ENCODE data around the gene CIRBP. TPM values are rescaled to one million over a fixed set of nuclear protein-coding genes. Genes with fewer than 3 reads are reported as not detected.

The CIRBP gene
- total RNA-seq, 1 donor from 2014 or later = 184 TPM

GRCh38 chr19:1255186-1256161 is 13.7 kb upstream of the CIRBP start:
- Mint-ChIP-seq H3K27me3 (ENCODE audit: low read depth, unreplicated experiment) (no peaks in the 10 kb centered on the region), H3K36me3 (ENCODE audit: low read depth, unreplicated experiment) (peaks cover 6% of the 10 kb centered on the region), H3K9me3 (ENCODE audit: unreplicated experiment) (no peaks in the 10 kb centered on the region), H3K4me3 (ENCODE audit: unreplicated experiment) (no peak overlapping the region), H3K4me1 (ENCODE audit: low read depth, unreplicated experiment) (peaks cover 16% of the 10 kb centered on the region), H3K27ac (ENCODE audit: unreplicated experiment) (peak overlapping the region; percentile 69)
- peak overlapping the region; percentile 100 for H3K4me2 ChIP-seq (ENCODE audit: low read length)
- H3K9ac ChIP-seq (ENCODE audit: low read length) = peak overlapping the region; percentile 39
- peaks cover 61% of the 10 kb centered on the region for H3K4me1 ChIP-seq (ENCODE audit: insufficient read depth, low read length)
- FAIRE-seq (no peak), DNase-seq (ENCODE audit: low read depth) (no peak)
- TF ChIP-seq EZH2 (IDR thresholded peaks at IDR 0.05; ENCODE audit: insufficient read depth, low read length) = no peak
- TF ChIP-seq CTCF (IDR thresholded peaks at IDR 0.05; ENCODE audit: insufficient read depth, low read depth, low read length) = no peak
- no peak overlapping the region for H2AFZ ChIP-seq (ENCODE audit: low read depth, low read length)
- H4K20me1 ChIP-seq (ENCODE audit: insufficient read depth, low read length) = peaks cover 82% of the 10 kb centered on the region
- H3K27me3 ChIP-seq (ENCODE audit: insufficient read depth, low read length) = no peaks in the 10 kb centered on the region
- H3K79me2 ChIP-seq (ENCODE audit: insufficient read depth, low read length) = peaks cover 67% of the 10 kb centered on the region
- no peaks in the 10 kb centered on the region for H3K9me3 ChIP-seq (ENCODE audit: insufficient read depth, low read depth, low read length)
- H3K4me3 ChIP-seq (ENCODE audit: insufficient read depth, low read depth, low read length) = no peak overlapping the region
- peak overlapping the region; percentile 89 for H3K27ac ChIP-seq (ENCODE audit: low read depth, low read length)
- peaks cover 24% of the 10 kb centered on the region for H3K36me3 ChIP-seq (ENCODE audit: insufficient read depth, low read length)

GRCh38 chr19:1256646-1257474 is 12.3 kb upstream of the CIRBP start:
- no peaks in the 10 kb centered on the region for H3K27me3 ChIP-seq (ENCODE audit: insufficient read depth, low read length)
- peak overlapping the region; percentile 26 for H3K4me2 ChIP-seq (ENCODE audit: low read length)
- peaks cover 71% of the 10 kb centered on the region for H4K20me1 ChIP-seq (ENCODE audit: insufficient read depth, low read length)
- DNase-seq (ENCODE audit: low read depth) = no peak
- Mint-ChIP-seq H3K9me3 (ENCODE audit: unreplicated experiment) (no peaks in the 10 kb centered on the region), H3K4me3 (ENCODE audit: unreplicated experiment) (peak overlapping the region; percentile 66), H3K27ac (ENCODE audit: unreplicated experiment) (peak overlapping the region; percentile 64), H3K4me1 (ENCODE audit: low read depth, unreplicated experiment) (peaks cover 21% of the 10 kb centered on the region), H3K36me3 (ENCODE audit: low read depth, unreplicated experiment) (peaks cover 6% of the 10 kb centered on the region), H3K27me3 (ENCODE audit: low read depth, unreplicated experiment) (no peaks in the 10 kb centered on the region)
- peaks cover 22% of the 10 kb centered on the region for H3K36me3 ChIP-seq (ENCODE audit: insufficient read depth, low read length)
- H3K9ac ChIP-seq (ENCODE audit: low read length) = peak overlapping the region; percentile 31
- H3K4me1 ChIP-seq (ENCODE audit: insufficient read depth, low read length) = peaks cover 68% of the 10 kb centered on the region
- no peak for FAIRE-seq
- H3K4me3 ChIP-seq (ENCODE audit: insufficient read depth, low read depth, low read length) = no peak overlapping the region
- H3K27ac ChIP-seq (ENCODE audit: low read depth, low read length) = peak overlapping the region; percentile 12
- peaks cover 53% of the 10 kb centered on the region for H3K79me2 ChIP-seq (ENCODE audit: insufficient read depth, low read length)
- H3K9me3 ChIP-seq (ENCODE audit: insufficient read depth, low read depth, low read length) = no peaks in the 10 kb centered on the region
- TF ChIP-seq CTCF (IDR thresholded peaks at IDR 0.05; ENCODE audit: insufficient read depth, low read depth, low read length) (no peak), EZH2 (IDR thresholded peaks at IDR 0.05; ENCODE audit: insufficient read depth, low read length) (no peak)
- H2AFZ ChIP-seq (ENCODE audit: low read depth, low read length) = no peak overlapping the region

Measured in astrocyte (in vitro differentiated cells and primary cell).